Liver (tissue), 9 donors: ENCODE results near the gene CUL2. TPM values are rescaled to one million over a fixed set of nuclear protein-coding genes. Genes with fewer than 3 reads are reported as not detected.

Source experiments
- DNase-seq: peaks from one replicate; pipeline ENCODE4 v3.0.0-alpha.2; 2017; ENCODE audit warnings: low spot score
- H3K27ac ChIP-seq, 2 donors: one replicate each; pipeline ENCODE4 v1.7.0; 2013; ENCODE audit warnings: inconsistent platforms in 2 of 2, low read length in 2 of 2, control low read depth in 1 of 2, low read depth in 1 of 2, mild to moderate bottlenecking in 1 of 2
- H3K27me3 ChIP-seq, 4 donors: one replicate each; pipeline versions ENCODE4 v1.6.1 to v1.7.0; 2013; ENCODE audit warnings: low read length in 3 of 4, inconsistent platforms in 1 of 4, mild to moderate bottlenecking in 1 of 4, moderate library complexity in 1 of 4; ENCODE audit not compliant: control insufficient read depth in 4 of 4, insufficient read depth in 4 of 4
- H3K36me3 ChIP-seq, 4 donors: one replicate each; pipeline versions ENCODE4 v1.6.1 to v1.7.0; 2013; ENCODE audit warnings: low read length in 3 of 4, mild to moderate bottlenecking in 3 of 4, low read depth in 1 of 4, moderate library complexity in 1 of 4; ENCODE audit not compliant: control insufficient read depth in 4 of 4, insufficient read depth in 3 of 4
- H3K4me1 ChIP-seq, 4 donors: one replicate each; pipeline versions ENCODE4 v1.6.1 to v1.7.0; 2013; ENCODE audit warnings: low read length in 3 of 4, mild to moderate bottlenecking in 3 of 4, moderate library complexity in 1 of 4; ENCODE audit not compliant: control insufficient read depth in 4 of 4, insufficient read depth in 4 of 4
- H3K4me3 ChIP-seq, 3 donors: one replicate each; pipeline versions ENCODE4 v1.6.1 to v1.7.0; 2013; ENCODE audit warnings: low read length in 3 of 3, control low read depth in 1 of 3, low read depth in 1 of 3, mild to moderate bottlenecking in 1 of 3
- H3K9ac ChIP-seq, 2 donors: one replicate each; pipeline ENCODE4 v1.7.0; 2013; ENCODE audit warnings: low read length in 2 of 2, mild to moderate bottlenecking in 2 of 2, moderate library complexity in 2 of 2, control low read depth in 1 of 2, low read depth in 1 of 2
- H3K9me3 ChIP-seq, 4 donors: one replicate each; pipeline versions ENCODE4 v1.6.1 to v1.7.0; 2013; ENCODE audit warnings: low read length in 3 of 4; ENCODE audit not compliant: control insufficient read depth in 4 of 4
- EGR1 ChIP-seq, 2 donors: IDR thresholded peaks; 2 replicates each; pipeline ENCODE4 v1.6.1; 2016 to 2018; ENCODE audit warnings: antibody characterized with exemption in 2 of 2, low read depth in 2 of 2
- FOXA1 ChIP-seq: IDR thresholded peaks from 2 replicates; pipeline ENCODE4 v1.6.1; 2016; ENCODE audit warnings: antibody characterized with exemption
- FOXA2 ChIP-seq: IDR thresholded peaks from 2 replicates; pipeline ENCODE4 v1.6.1; 2016; ENCODE audit warnings: antibody characterized with exemption
- GABPA ChIP-seq, 2 donors: IDR thresholded peaks in 1 of 2; conservative IDR thresholded peaks in 1 of 2; 2 replicates each; pipeline ENCODE4 v1.6.1; 2016; ENCODE audit warnings: antibody characterized with exemption in 2 of 2, mild to moderate bottlenecking in 1 of 2, moderate library complexity in 1 of 2
- HNF4A ChIP-seq, 2 donors: conservative IDR thresholded peaks; 2 replicates each; pipeline ENCODE4 v1.6.1; 2016; ENCODE audit warnings: antibody characterized with exemption in 2 of 2, mild to moderate bottlenecking in 2 of 2
- HNF4G ChIP-seq: IDR thresholded peaks from 2 replicates; pipeline ENCODE4 v1.6.1; 2016; ENCODE audit warnings: antibody characterized with exemption
- JUND ChIP-seq, 2 donors: IDR thresholded peaks; 2 replicates each; pipeline ENCODE4 v1.6.1; 2016; ENCODE audit warnings: antibody characterized with exemption in 2 of 2
- NR2F2 ChIP-seq: IDR thresholded peaks from 2 replicates; pipeline ENCODE4 v1.6.1; 2016; ENCODE audit warnings: antibody characterized with exemption
- RAD21 ChIP-seq, 2 donors: IDR thresholded peaks; 2 replicates each; pipeline ENCODE4 v1.6.1; 2016; ENCODE audit warnings: antibody characterized with exemption in 2 of 2, mild to moderate bottlenecking in 2 of 2
- RXRA ChIP-seq, 2 donors: IDR thresholded peaks; 2 replicates each; pipeline ENCODE4 v1.6.1; 2017 to 2018; ENCODE audit warnings: antibody characterized with exemption in 2 of 2, mild to moderate bottlenecking in 1 of 2
- SP1 ChIP-seq: IDR thresholded peaks from 2 replicates; pipeline ENCODE4 v1.6.1; 2018; ENCODE audit warnings: antibody characterized with exemption, mild to moderate bottlenecking
- TAF1 ChIP-seq: conservative IDR thresholded peaks from 2 replicates; pipeline ENCODE4 v1.6.1; 2016; ENCODE audit warnings: antibody characterized with exemption, mild to moderate bottlenecking
- YY1 ChIP-seq: IDR thresholded peaks from 2 replicates; pipeline ENCODE4 v1.6.1; 2016; ENCODE audit warnings: antibody characterized with exemption, mild to moderate bottlenecking
- WGBS: extraction: QIAGEN DNeasy Blood & Tissue Kit; methylation state at CpG from one replicate; pipeline ENCODE4 v1.1.7; 2013; 5-methylcytosine and 5-hydroxymethylcytosine counted together
- polyA plus RNA-seq, 2 donors: library from polyadenylated mRNA; stranded (reverse) in 1 of 2; unstranded in 1 of 2; fragments of 200-250 nt in 1 of 2; fragments of >200 nt in 1 of 2; fragmentation: Nextera tagmentation in 1 of 2; extraction: Ambion mirVana in 1 of 2; gene quantifications; one replicate each; pipeline versions ENCODE4 v1.2.1 to v1.2.3, GENCODE V29; 2013 to 2015
- total RNA-seq, 2 donors: library from RNA; depleted of rRNA; stranded (reverse); fragments of >200 nt; gene quantifications; one replicate each; pipeline ENCODE4 v1.2.3, GENCODE V29; 2014
- TF ChIP-seq, protein P1 (sequence below): IDR thresholded peaks from 2 replicates; pipeline ENCODE4 v1.6.1; 2016; ENCODE audit warnings: antibody characterized with exemption, mild to moderate bottlenecking
- TF ChIP-seq, protein P2 (sequence below): IDR thresholded peaks from 2 replicates; pipeline ENCODE4 v1.6.1; 2016; ENCODE audit warnings: antibody characterized with exemption
- TF ChIP-seq, protein P3 (sequence below): IDR thresholded peaks from 2 replicates; pipeline ENCODE4 v1.6.1; 2016; ENCODE audit warnings: antibody characterized with exemption
- TF ChIP-seq, protein P4 (sequence below): fragments of 150-350 bp; IDR thresholded peaks from 2 replicates; pipeline ENCODE4 v1.5.1; 2017; ENCODE audit warnings: improper control_type of control experiment, low read depth, low read length; ENCODE audit not compliant: missing input control
- TF ChIP-seq, protein P5 (sequence below): IDR thresholded peaks from 2 replicates; pipeline ENCODE4 v1.6.1; 2016; ENCODE audit warnings: antibody characterized with exemption
- donor health status: healthy.
- donor health status: healthy.
- donor health status: healthy.
- donor health status: healthy.
- donor health status: healthy.

CUL2 gene
- total and polyA plus RNA-seq, 4 donors, result 8.6 to 14.1 (median 12.1) TPM

DNA sequence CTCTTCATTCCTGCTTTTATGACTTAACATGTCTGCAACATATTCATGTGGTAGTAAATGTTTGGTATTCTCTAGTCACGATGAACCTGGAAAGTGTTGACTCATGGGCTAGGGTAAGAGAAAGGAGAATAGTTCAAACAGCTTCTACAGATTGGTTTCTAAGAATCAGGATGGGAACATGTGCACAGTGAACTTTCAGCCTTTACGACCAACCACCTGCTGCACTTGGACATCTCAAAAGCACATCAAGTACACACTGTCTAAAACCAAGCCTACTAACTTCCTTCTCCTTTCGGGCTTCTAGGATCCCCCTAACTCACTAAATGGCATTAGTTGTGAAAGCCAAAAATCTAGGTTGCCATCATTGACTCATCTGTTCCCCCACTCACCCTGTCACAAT lies 85.5 kb downstream of the CUL2 start (continued):
- TF ChIP-seq, protein P1, sequence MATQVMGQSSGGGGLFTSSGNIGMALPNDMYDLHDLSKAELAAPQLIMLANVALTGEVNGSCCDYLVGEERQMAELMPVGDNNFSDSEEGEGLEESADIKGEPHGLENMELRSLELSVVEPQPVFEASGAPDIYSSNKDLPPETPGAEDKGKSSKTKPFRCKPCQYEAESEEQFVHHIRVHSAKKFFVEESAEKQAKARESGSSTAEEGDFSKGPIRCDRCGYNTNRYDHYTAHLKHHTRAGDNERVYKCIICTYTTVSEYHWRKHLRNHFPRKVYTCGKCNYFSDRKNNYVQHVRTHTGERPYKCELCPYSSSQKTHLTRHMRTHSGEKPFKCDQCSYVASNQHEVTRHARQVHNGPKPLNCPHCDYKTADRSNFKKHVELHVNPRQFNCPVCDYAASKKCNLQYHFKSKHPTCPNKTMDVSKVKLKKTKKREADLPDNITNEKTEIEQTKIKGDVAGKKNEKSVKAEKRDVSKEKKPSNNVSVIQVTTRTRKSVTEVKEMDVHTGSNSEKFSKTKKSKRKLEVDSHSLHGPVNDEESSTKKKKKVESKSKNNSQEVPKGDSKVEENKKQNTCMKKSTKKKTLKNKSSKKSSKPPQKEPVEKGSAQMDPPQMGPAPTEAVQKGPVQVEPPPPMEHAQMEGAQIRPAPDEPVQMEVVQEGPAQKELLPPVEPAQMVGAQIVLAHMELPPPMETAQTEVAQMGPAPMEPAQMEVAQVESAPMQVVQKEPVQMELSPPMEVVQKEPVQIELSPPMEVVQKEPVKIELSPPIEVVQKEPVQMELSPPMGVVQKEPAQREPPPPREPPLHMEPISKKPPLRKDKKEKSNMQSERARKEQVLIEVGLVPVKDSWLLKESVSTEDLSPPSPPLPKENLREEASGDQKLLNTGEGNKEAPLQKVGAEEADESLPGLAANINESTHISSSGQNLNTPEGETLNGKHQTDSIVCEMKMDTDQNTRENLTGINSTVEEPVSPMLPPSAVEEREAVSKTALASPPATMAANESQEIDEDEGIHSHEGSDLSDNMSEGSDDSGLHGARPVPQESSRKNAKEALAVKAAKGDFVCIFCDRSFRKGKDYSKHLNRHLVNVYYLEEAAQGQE, result no peak

DNA sequence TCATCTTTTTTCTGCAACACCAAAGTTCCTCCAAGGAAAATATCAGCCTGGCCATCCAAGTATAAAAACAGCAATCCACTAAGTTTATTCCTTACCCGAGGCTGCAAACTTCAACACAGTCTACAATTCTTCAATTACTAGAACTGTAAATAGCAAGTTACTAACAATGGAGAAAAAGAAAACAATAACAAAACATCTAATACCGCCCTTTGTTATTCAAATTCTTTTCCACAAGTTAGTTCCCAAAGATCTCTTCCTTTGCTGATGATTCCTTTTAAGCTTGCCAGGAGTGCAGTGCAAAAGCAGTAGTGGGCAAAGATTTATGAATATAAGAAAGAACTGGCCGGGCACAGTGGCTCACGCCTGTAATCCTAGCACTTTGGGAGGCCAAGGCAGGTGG lies 86.2 kb downstream of the CUL2 start:
- H3K9ac ChIP-seq, result no peak overlapping the region
- TF ChIP-seq, protein P2, sequence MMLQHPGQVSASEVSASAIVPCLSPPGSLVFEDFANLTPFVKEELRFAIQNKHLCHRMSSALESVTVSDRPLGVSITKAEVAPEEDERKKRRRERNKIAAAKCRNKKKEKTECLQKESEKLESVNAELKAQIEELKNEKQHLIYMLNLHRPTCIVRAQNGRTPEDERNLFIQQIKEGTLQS, result no peak
- TF ChIP-seq NR2F2, result no peak
- no peak for TF ChIP-seq FOXA1
- no peak for TF ChIP-seq RXRA (IDR thresholded peaks at IDR 0.05)
- TF ChIP-seq FOXA2, result no peak
- TF ChIP-seq HNF4G, result no peak
- TF ChIP-seq TAF1, result no peak
- no peak for TF ChIP-seq HNF4A (conservative IDR thresholded peaks at IDR 0.05)
- TF ChIP-seq, protein P3, sequence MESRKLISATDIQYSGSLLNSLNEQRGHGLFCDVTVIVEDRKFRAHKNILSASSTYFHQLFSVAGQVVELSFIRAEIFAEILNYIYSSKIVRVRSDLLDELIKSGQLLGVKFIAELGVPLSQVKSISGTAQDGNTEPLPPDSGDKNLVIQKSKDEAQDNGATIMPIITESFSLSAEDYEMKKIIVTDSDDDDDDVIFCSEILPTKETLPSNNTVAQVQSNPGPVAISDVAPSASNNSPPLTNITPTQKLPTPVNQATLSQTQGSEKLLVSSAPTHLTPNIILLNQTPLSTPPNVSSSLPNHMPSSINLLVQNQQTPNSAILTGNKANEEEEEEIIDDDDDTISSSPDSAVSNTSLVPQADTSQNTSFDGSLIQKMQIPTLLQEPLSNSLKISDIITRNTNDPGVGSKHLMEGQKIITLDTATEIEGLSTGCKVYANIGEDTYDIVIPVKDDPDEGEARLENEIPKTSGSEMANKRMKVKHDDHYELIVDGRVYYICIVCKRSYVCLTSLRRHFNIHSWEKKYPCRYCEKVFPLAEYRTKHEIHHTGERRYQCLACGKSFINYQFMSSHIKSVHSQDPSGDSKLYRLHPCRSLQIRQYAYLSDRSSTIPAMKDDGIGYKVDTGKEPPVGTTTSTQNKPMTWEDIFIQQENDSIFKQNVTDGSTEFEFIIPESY, result no peak
- no peak for TF ChIP-seq EGR1 (IDR thresholded peaks at IDR 0.05; ENCODE audit: low read depth in 2 of 2)
- TF ChIP-seq, protein P4, sequence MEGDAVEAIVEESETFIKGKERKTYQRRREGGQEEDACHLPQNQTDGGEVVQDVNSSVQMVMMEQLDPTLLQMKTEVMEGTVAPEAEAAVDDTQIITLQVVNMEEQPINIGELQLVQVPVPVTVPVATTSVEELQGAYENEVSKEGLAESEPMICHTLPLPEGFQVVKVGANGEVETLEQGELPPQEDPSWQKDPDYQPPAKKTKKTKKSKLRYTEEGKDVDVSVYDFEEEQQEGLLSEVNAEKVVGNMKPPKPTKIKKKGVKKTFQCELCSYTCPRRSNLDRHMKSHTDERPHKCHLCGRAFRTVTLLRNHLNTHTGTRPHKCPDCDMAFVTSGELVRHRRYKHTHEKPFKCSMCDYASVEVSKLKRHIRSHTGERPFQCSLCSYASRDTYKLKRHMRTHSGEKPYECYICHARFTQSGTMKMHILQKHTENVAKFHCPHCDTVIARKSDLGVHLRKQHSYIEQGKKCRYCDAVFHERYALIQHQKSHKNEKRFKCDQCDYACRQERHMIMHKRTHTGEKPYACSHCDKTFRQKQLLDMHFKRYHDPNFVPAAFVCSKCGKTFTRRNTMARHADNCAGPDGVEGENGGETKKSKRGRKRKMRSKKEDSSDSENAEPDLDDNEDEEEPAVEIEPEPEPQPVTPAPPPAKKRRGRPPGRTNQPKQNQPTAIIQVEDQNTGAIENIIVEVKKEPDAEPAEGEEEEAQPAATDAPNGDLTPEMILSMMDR, result no peak
- TF ChIP-seq YY1, result no peak
- no peak for TF ChIP-seq SP1
- TF ChIP-seq, protein P1, result no peak
- no peak for TF ChIP-seq JUND (IDR thresholded peaks at IDR 0.05)
- TF ChIP-seq, protein P5, sequence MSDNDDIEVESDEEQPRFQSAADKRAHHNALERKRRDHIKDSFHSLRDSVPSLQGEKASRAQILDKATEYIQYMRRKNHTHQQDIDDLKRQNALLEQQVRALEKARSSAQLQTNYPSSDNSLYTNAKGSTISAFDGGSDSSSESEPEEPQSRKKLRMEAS, result no peak
- no peak for TF ChIP-seq GABPA (IDR thresholded peaks at IDR 0.05 in 1 of 2, conservative IDR thresholded peaks at IDR 0.05 in 1 of 2)
- no peak for TF ChIP-seq RAD21 (IDR thresholded peaks at IDR 0.05)
- no peak overlapping the region for H3K27ac ChIP-seq
- peaks cover 0 to 3% (median 1%) of the 10 kb centered on the region in 4 donors for H3K36me3 ChIP-seq
- DNase-seq, result no peak
- no peak overlapping the region for H3K4me3 ChIP-seq
- H3K4me1 ChIP-seq, result no peaks in the 10 kb centered on the region
- H3K9me3 ChIP-seq, result no peaks in the 10 kb centered on the region
- WGBS, result 95% methylated on average over 4 of the region's 4 CpGs
- no peaks in the 10 kb centered on the region for H3K27me3 ChIP-seq
